Fibroblast of mammary gland (primary cell): Measurements from ENCODE around the gene AUTS2.

Source experiments
- DNase-seq: peaks from one replicate; pipeline ENCODE4 v3.0.0-alpha.2; 2010; ENCODE audit warnings: low read depth
- H3K4me3 ChIP-seq: 2 replicates; pipeline ENCODE4 v1.5.1; 2011; ENCODE audit warnings: low read depth, mild to moderate bottlenecking, low read length, moderate library complexity; ENCODE audit not compliant: control insufficient read depth
- TF ChIP-seq, protein P1 (sequence below): conservative IDR thresholded peaks from 2 replicates; pipeline ENCODE4 v1.5.1; 2011; ENCODE audit warnings: low read depth, low read length, inconsistent platforms; ENCODE audit not compliant: control insufficient read depth, insufficient read depth

The AUTS2 gene

DNA sequence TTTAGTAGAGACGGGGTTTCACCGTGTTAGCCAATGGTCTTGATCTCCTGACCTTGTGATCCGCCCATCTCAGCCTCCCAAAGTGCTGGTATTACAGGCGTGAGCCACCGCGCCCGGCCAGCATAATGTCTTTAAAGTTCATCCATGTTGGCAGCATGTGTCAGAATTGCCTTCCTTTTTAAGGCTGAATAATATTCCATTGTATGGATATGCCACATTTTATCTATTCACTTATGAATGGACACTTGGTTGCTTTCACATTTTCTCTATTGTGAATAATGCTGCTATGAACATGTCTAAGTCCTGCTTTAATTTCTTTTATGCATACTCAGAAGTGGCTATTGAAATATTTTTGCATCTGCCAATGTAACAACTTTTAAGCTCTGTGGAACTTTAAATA lies 779.7 kb downstream of the AUTS2 start:
- no peak overlapping the region for H3K4me3 ChIP-seq
- TF ChIP-seq, protein P1, sequence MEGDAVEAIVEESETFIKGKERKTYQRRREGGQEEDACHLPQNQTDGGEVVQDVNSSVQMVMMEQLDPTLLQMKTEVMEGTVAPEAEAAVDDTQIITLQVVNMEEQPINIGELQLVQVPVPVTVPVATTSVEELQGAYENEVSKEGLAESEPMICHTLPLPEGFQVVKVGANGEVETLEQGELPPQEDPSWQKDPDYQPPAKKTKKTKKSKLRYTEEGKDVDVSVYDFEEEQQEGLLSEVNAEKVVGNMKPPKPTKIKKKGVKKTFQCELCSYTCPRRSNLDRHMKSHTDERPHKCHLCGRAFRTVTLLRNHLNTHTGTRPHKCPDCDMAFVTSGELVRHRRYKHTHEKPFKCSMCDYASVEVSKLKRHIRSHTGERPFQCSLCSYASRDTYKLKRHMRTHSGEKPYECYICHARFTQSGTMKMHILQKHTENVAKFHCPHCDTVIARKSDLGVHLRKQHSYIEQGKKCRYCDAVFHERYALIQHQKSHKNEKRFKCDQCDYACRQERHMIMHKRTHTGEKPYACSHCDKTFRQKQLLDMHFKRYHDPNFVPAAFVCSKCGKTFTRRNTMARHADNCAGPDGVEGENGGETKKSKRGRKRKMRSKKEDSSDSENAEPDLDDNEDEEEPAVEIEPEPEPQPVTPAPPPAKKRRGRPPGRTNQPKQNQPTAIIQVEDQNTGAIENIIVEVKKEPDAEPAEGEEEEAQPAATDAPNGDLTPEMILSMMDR, result no peak
- DNase-seq, result no peak

DNA sequence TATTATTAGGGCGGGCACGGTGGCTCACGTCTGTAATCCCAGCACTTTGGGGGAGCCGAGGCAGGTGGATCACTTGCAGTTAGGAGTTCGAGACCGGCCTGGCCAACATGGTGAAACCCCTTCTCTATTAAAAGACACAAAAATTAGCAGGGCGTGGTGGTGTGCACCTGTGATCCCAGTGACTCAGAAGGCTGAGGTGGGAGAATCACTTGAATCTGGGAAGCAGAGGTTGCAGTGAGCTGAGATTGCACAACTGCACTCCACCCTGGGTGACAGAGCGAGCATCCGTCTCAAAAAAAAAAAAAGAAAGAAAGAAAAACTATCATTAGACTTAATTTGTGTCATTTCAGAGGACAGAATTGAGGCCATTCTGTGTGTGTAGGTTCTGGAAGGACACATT lies 780.9 kb downstream of the AUTS2 start:
- no peak for DNase-seq
- TF ChIP-seq, protein P1, result no peak
- H3K4me3 ChIP-seq, result no peak overlapping the region

DNA sequence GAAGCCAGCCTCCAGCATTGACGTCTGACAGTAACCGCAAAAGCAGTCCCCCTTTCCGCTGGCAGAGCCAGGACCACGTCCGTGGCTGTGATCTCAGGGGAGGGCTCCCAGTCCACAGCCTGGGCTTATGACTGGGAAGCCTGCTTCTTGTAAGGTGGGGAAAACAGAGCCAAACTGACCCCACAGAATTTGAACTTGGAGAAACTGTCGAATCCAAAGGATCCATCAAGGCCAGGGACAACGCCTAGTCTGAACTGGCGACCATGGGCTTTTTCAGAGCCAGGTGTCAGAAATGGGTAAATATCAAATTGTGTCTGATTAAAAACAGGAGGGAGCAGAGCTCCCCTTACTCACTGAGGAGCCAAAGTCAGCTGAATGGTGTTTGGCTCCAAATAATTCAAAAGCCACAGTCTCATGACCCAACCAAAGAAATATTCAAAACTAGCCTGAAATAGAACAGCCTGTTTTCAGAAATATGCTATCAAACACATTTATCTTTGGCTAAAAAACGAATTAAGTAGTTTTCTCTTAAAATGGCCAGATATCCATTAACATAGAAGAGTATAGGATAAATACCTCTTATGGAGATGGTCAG lies 782.2 kb downstream of the AUTS2 start:
- DNase-seq, result peak; percentile 78
- TF ChIP-seq, protein P1, result no peak
- H3K4me3 ChIP-seq, result no peak overlapping the region

DNA sequence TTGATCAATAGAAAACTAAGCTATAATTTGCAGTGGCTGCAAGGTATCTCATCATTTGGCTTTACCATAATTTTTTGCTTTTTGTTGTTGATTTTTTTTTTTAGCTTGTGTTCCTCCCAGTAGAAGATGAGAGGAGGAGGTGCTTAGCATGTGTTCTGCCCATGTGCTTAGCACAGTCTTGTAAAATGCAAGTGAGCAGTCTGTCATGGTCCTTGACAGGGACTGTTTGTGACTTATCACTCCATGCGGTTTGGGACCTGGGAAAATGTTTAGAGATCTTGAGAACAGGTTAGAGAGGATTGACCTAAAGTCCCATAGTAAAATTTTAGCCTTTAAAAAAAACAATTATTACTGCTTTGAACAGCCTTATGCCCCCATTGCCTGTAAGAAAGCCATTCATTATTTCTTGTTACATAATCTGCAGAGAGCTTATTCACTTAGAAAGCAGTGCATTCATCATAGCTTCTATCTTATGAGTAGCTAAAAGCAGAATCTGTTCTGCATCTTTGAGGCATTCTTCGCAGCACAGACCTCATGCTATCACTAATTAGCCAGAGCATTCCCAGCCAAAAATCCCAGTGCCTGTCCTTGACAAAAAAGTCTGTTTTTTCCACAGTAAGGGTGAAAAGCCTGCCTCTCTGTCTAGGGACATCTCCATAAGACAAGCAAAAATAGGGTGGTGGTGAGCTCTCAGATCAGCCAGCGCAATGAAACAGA lies 784.9 kb downstream of the AUTS2 start:
- DNase-seq, result peak; percentile 12
- TF ChIP-seq, protein P1, result no peak
- no peak overlapping the region for H3K4me3 ChIP-seq

DNA sequence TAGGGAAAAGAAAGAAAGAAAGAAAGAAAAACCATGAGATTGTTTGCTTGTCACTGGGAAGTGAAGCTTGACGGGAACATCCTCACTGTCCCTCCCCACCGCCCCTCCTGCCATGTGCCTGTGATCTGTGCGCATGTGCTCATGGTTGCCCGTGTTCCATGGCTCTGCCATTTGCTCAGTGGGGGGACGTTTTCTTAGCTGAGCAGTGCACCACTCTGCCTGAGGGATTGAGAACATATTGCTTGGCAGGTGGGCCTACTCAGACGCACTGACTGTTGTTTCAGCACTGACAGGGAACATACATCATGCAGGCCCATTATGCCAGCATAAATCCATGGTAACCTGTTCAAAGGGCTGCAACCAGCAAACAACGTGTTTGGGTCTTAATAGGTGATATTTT lies 785.7 kb downstream of the AUTS2 start:
- DNase-seq, result no peak
- TF ChIP-seq, protein P1, result no peak
- H3K4me3 ChIP-seq, result no peak overlapping the region

DNA sequence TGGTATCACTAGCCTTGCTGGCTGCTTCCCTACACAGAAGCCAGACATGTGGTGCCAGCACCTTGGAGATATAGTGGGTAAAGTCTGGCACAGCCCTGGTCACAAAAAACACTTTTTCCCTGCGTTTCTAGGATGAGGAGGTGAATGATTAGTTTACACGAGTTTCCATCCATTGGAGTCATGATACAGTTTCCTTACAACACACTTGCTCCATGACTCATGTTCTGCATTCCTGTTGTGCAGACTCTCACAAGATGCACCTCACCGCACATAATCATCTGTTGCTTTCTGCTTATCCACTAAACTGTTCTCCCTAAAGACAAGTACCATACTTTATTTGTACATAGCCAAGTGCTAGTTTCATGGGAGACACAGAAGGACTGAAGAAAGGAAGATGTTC lies 786.6 kb downstream of the AUTS2 start:
- H3K4me3 ChIP-seq, result no peak overlapping the region
- peak; percentile 91 for DNase-seq
- TF ChIP-seq, protein P1, result no peak
